Gastroesophageal sphincter (tissue), 4 donors: ENCODE results near the gene SKIL. TPM values are rescaled to one million over a fixed set of nuclear protein-coding genes. Genes with fewer than 3 reads are reported as not detected.

Experiments used
- ATAC-seq: fragments of 150-250 bp; one replicate; pipeline ENCODE4 v1.9.1; 2016; ENCODE audit warnings: mild to moderate bottlenecking, moderate library complexity
- H3K27ac ChIP-seq, 4 donors: fragments of 200-600 bp; sonication (generic) in 3 of 4; 1 replicate in 3 of 4; 2 replicates in 1 of 4; pipeline ENCODE4 v1.5.1; 2016 to 2019
- H3K27me3 ChIP-seq: fragments of 200-600 bp; sonication (generic); one replicate; pipeline ENCODE4 v1.5.1; 2019
- H3K36me3 ChIP-seq, 2 donors: fragments of 200-600 bp; sonication (generic); one replicate each; pipeline ENCODE4 v1.5.1; 2019; ENCODE audit warnings: control low read depth in 1 of 2
- H3K4me1 ChIP-seq, 3 donors: fragments of 200-600 bp; sonication (generic); 1 replicate in 2 of 3; 2 replicates in 1 of 3; pipeline ENCODE4 v1.5.1; 2016 to 2019; ENCODE audit warnings: control low read depth in 2 of 3
- H3K4me3 ChIP-seq, 2 donors: fragments of 200-600 bp; sonication (generic); one replicate each; pipeline ENCODE4 v1.5.1; 2019; ENCODE audit warnings: mild to moderate bottlenecking in 1 of 2, moderate library complexity in 1 of 2
- H3K9me3 ChIP-seq, 3 donors: fragments of 200-600 bp; sonication (generic); one replicate each; pipeline ENCODE4 v1.5.1; 2017 to 2019; ENCODE audit warnings: control low read depth in 2 of 3
- EP300 ChIP-seq: sonication (generic); formaldehyde crosslinking; IDR thresholded peaks from one replicate; pipeline ENCODE4 v1.6.1; 2017; ENCODE audit warnings: antibody characterized with exemption, mild to moderate bottlenecking
- POLR2A ChIP-seq, 2 donors: fragments of 450-650 bp; IDR thresholded peaks; one replicate each; pipeline ENCODE4 v1.6.1; 2017; ENCODE audit warnings: antibody characterized with exemption in 2 of 2, mild to moderate bottlenecking in 2 of 2, moderate library complexity in 1 of 2
- POLR2AphosphoS5 ChIP-seq: sonication (generic); formaldehyde crosslinking; IDR thresholded peaks from one replicate; pipeline ENCODE4 v1.6.1; 2017; ENCODE audit warnings: antibody characterized with exemption
- WGBS, 2 donors: methylation state at CpG; one replicate each; pipeline ENCODE4 v1.1.5; 2018; ENCODE audit warnings: low coverage in 1 of 2; 5-methylcytosine and 5-hydroxymethylcytosine counted together
- total RNA-seq, 4 donors: library from RNA; depleted of rRNA; stranded (reverse); fragments of >200 nt; gene quantifications; one replicate each; pipeline ENCODE4 v1.1.0, GENCODE V29; 2016
- TF ChIP-seq, protein P1 (sequence below), 4 experiments: fragments of 200-600 bp in 2 of 4; fragments of 450-650 bp in 2 of 4; sonication (generic) in 1 of 4; IDR thresholded peaks; one replicate each; pipeline ENCODE4 v1.5.1; 2017 to 2019; ENCODE audit warnings: antibody characterized with exemption in 4 of 4, mild to moderate bottlenecking in 2 of 4, moderate library complexity in 2 of 4

The SKIL gene
- total RNA-seq, 4 donors from 2014 or later, result 29.1 to 52.8 (median 35.9) TPM

DNA sequence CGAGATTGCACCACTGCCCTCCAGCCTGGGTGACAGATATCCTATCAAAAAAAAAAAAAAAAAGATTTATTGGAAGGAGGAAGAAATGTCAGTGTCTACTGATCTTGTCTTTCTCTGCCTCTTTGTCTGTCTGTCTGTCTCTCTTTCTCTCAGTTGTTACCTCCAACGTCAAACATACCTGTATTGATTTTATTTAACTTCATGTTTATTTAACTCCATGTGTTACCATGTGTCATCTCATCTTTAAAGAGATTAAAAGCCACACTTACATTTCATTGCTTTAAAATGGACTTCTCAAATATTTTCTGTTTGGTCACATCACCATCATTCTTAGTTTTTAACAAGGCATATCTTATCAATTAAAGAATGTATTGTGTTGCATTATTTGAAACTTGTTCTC lies 70.6 kb downstream of the SKIL start:
- H3K36me3 ChIP-seq, result peaks cover 0 to 4% of the 10 kb centered on the region in 2 donors
- ATAC-seq, result no peak
- no peaks in the 10 kb centered on the region for H3K27me3 ChIP-seq
- H3K4me1 ChIP-seq, result no peaks in the 10 kb centered on the region
- no peak for TF ChIP-seq POLR2A (IDR thresholded peaks at IDR 0.05)
- no peak for TF ChIP-seq EP300
- TF ChIP-seq, protein P1, sequence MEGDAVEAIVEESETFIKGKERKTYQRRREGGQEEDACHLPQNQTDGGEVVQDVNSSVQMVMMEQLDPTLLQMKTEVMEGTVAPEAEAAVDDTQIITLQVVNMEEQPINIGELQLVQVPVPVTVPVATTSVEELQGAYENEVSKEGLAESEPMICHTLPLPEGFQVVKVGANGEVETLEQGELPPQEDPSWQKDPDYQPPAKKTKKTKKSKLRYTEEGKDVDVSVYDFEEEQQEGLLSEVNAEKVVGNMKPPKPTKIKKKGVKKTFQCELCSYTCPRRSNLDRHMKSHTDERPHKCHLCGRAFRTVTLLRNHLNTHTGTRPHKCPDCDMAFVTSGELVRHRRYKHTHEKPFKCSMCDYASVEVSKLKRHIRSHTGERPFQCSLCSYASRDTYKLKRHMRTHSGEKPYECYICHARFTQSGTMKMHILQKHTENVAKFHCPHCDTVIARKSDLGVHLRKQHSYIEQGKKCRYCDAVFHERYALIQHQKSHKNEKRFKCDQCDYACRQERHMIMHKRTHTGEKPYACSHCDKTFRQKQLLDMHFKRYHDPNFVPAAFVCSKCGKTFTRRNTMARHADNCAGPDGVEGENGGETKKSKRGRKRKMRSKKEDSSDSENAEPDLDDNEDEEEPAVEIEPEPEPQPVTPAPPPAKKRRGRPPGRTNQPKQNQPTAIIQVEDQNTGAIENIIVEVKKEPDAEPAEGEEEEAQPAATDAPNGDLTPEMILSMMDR (IDR thresholded peaks at IDR 0.05), result no peak
- no peak for TF ChIP-seq POLR2AphosphoS5
- no peak overlapping the region for H3K27ac ChIP-seq
- whole genome bisulfite sequencing, 2 donors, result 67 to 70% methylated on average over 2 of the region's 2 CpGs
- no peak overlapping the region for H3K4me3 ChIP-seq
- H3K9me3 ChIP-seq, result no peaks in the 10 kb centered on the region

DNA sequence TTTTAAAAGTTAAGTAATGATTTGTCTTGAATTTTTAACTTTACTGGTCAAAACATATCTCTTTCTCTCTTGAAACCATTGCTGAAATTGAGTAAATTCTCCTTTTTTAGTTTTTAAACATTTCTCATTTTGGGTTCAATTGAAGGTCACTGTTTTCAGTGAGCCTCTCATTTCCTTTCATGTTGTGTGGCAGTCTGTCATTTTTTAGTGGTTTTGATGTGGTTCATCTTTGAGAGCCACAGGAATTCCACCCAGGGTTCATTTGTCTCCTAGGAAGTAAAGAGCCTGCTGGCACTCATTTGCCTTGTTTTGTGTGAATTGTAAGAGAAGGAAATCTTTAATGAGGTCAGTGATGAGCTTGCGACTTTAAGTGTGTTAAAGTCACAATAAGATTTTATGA lies 71.5 kb downstream of the SKIL start:
- H3K36me3 ChIP-seq, result peaks cover 0 to 4% of the 10 kb centered on the region in 2 donors
- ATAC-seq, result no peak
- no peak overlapping the region for H3K4me3 ChIP-seq
- WGBS, 2 donors, result 60 to 85% methylated on average over 1 of the region's 1 CpG
- H3K27me3 ChIP-seq, result no peaks in the 10 kb centered on the region
- no peak overlapping the region for H3K27ac ChIP-seq
- no peaks in the 10 kb centered on the region for H3K9me3 ChIP-seq
- TF ChIP-seq POLR2A (IDR thresholded peaks at IDR 0.05) (no peak), POLR2AphosphoS5 (no peak), EP300 (no peak)
- TF ChIP-seq, protein P1 (IDR thresholded peaks at IDR 0.05), result no peak
- no peaks in the 10 kb centered on the region for H3K4me1 ChIP-seq

DNA sequence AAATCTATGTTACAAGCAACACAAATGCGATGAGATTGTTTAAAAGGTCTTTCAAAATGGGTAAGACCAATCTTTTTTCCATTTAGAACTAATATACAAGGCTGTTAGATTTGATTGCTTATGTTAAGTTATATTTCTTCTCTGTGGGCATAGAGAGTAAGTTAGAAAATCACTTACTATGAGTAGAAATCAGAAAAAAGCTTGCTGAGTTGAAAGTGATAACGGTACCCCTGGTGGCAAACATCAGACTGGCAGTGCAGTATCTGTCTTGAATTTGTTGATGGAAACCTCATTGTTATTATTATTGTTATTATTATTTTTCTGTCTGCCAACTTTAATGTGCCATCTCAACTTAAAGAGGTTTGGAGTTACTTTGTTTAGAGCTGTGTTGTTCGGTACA lies 73.5 kb downstream of the SKIL start:
- TF ChIP-seq EP300 (no peak), POLR2A (IDR thresholded peaks at IDR 0.05) (no peak), POLR2AphosphoS5 (no peak)
- TF ChIP-seq, protein P1 (IDR thresholded peaks at IDR 0.05), result no peak
- Histone ChIP-seq H3K36me3 (peaks cover 0 to 4% of the 10 kb centered on the region in 2 donors), H3K4me3 (no peak overlapping the region), H3K4me1 (no peaks in the 10 kb centered on the region), H3K27ac (no peak overlapping the region), H3K27me3 (no peaks in the 10 kb centered on the region), H3K9me3 (no peaks in the 10 kb centered on the region)
- ATAC-seq, result no peak
- 94 to 100% methylated on average over 3 of the region's 3 CpGs for WGBS, 2 donors

DNA sequence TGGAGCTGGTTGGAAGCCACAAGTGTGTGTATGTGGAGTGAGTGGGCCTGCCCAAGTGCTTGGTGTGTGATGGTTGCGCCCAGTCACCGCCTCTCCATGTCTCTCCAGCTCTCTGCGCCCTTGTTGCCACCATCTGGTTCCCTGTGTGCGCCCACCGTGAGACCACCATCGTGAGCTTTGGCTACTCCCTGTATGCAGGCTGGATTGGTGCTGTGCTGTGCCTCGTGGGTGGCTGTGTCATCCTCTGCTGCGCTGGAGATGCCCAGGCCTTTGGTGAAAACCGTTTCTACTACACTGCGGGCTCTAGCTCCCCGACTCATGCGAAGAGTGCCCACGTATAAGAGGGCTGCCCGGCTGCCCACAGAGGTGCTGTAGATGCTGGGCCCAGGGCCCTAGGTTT lies 74.9 kb downstream of the SKIL start:
- TF ChIP-seq POLR2A (IDR thresholded peaks at IDR 0.05) (no peak), POLR2AphosphoS5 (no peak), EP300 (no peak)
- TF ChIP-seq, protein P1 (IDR thresholded peaks at IDR 0.05), result no peak
- no peaks in the 10 kb centered on the region for H3K9me3 ChIP-seq
- H3K27me3 ChIP-seq, result no peaks in the 10 kb centered on the region
- 83% methylated on average over 1 of the region's 14 CpGs; no CpG with 5 or more reads in 1 of the 2 donors for WGBS, 2 donors
- no peak overlapping the region for H3K4me3 ChIP-seq
- peaks cover 0 to 4% of the 10 kb centered on the region in 2 donors for H3K36me3 ChIP-seq
- H3K27ac ChIP-seq, result no peak overlapping the region
- H3K4me1 ChIP-seq, result no peaks in the 10 kb centered on the region
- ATAC-seq, result no peak

DNA sequence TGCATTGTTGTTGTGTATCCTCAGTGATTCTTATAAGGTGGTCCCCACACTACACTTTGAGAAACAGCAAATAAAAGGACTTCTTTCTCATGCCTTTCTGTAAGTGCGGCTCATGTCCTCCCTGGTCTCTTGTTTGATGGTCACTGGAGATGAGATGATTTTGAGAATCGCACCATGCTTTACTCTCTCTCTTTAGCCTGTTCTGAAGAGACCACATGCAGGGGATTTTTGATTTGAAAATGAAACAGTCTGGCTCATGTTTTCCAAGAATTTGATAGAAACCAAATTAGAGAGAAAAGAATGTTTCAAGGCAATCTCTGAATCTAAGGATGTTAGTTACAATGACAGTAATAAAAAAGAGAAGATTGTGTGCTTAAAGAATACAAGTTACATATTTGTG lies 79.2 kb downstream of the SKIL start:
- Histone ChIP-seq H3K4me3 (no peak overlapping the region), H3K27me3 (no peaks in the 10 kb centered on the region), H3K9me3 (no peaks in the 10 kb centered on the region), H3K36me3 (peaks cover 0 to 4% of the 10 kb centered on the region in 2 donors), H3K27ac (no peak overlapping the region), H3K4me1 (no peaks in the 10 kb centered on the region)
- TF ChIP-seq POLR2A (IDR thresholded peaks at IDR 0.05) (no peak), POLR2AphosphoS5 (no peak), EP300 (no peak)
- TF ChIP-seq, protein P1 (IDR thresholded peaks at IDR 0.05), result no peak
- no peak for ATAC-seq
- 73 to 100% methylated on average over 2 of the region's 2 CpGs for WGBS, 2 donors
